Esophagus muscularis mucosa (tissue), 3 donors: Measurements from ENCODE around the gene CTTNBP2NL.
"Not testable (repeated sequence)": the region's sequence is repeated elsewhere in the genome, so short reads cannot be mapped to it uniquely, and the experiment has no call there.

Experiments used
- CTCF ChIP-seq, 3 experiments: fragments of 200-600 bp in 2 of 3; fragments of 450-650 bp in 1 of 3; sonication (generic) in 2 of 3; IDR thresholded peaks; one replicate each; pipeline ENCODE4 v1.5.1; 2017 to 2019; ENCODE audit warnings: antibody characterized with exemption in 3 of 3, mild to moderate bottlenecking in 2 of 3, moderate library complexity in 1 of 3
- POLR2A ChIP-seq: fragments of 450-650 bp; IDR thresholded peaks from one replicate; pipeline ENCODE4 v1.6.1; 2017; ENCODE audit warnings: antibody characterized with exemption, moderate library complexity, mild to moderate bottlenecking, low read depth

- not testable (repeated sequence) for TF ChIP-seq CTCF (IDR thresholded peaks at IDR 0.05); POLR2A
These were observed 4.7 kb downstream of the CTTNBP2NL start for GRCh38 chr1:112400706-112401105.
